Stimulated activated CD8-positive, alpha-beta memory T cell treated with anti-CD3 and anti-CD28 coated beads, Interleukin-12 subunit alpha, Interleukin-12 subunit beta, amount 100 ng/mL, for 1 hour (primary cell): Measurements from ENCODE around the gene ZIK1.

Experiments used
- DNase-seq: peaks from one replicate; pipeline ENCODE4 v3.0.0-alpha.2; 2020; ENCODE audit warnings: low read depth

ZIK1 gene

GRCh38 chr19:57583521-57584416, at the start of gene ZIK1:
Gene ZIK1 (plus strand): TSS chr19:57584145. CDS start chr19:57584357, 212 bp downstream.
- peak; percentile 80 for DNase-seq

DNA sequence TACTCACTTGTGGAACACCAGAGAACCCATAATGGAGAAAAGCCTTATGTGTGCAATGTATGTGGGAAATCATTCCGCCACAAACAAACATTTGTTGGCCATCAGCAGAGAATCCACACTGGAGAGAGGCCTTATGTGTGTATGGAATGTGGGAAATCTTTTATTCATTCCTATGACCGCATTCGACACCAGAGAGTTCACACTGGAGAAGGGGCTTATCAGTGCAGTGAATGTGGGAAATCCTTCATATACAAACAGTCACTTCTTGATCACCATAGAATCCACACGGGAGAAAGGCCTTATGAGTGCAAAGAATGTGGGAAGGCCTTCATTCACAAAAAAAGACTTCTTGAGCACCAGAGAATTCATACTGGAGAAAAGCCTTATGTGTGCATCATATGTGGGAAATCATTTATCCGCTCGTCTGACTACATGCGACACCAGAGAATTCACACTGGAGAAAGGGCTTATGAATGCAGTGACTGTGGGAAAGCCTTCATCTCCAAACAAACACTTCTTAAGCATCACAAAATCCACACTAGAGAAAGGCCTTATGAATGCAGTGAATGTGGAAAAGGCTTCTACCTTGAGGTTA, 45.9 kb upstream of the ZIK1 start:
- DNase-seq, result no peak

DNA sequence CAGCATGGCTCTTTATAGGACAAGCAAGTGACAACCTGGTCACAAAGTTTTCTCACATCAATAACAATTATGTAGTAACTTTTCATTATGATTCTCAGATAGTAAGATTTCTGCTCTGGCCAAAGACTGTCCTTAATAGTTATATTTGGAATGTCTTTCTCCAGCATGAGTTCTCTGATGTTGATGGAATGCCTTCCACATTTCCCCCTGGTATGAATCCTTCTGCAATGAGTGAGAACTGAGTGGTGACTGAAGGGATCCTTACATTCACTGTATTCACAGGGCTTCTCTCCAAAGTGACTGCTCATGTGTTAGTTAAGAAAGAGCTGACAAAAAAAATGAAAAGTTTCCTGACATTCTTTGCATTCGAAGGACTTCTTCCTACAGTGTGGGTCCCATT, 37.4 kb upstream of the ZIK1 start:
- DNase-seq, result no peak

- DNase-seq, result no peak
Observed at GRCh38 chr19:57552432-57552831, 31.5 kb upstream of the ZIK1 start.

DNA sequence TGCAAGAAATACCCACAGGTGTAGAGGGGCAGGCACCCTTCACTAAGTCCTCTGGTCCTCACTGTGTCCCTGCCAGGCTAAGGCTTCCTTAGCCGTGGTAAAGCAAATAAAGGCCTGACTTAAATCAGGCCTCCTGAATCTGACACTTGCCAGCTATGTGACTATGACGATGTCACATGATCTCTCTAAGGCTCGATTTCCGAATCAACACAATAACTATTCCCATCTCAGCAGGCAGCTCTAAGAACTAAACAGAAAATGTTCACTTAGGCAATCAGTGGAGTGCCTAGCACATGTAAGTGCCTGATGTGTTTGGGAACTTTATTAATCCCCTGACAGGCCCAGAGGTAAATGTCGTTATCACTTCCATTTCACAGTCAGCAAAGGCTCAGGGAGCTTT, 26.3 kb upstream of the ZIK1 start:
- DNase-seq, result no peak

DNA sequence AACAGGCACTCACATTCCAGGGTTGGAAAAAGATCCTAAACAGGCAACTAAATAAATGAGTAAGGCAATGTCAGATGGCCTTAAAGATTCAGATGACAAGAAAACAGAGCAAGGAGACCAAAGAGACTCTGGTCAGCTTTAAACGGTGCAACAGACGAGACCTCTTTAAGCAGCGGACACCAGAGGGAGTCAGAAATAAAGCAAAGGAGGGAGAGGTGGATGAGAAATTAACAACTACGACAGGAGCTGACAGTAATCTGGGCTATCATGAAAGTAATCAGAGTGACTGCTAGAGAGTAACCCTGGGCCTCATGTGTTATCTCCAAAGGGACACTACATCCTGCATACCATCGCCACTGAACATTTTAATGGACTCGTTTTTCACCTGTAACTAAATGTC, 25.4 kb upstream of the ZIK1 start:
- DNase-seq, result no peak

DNA sequence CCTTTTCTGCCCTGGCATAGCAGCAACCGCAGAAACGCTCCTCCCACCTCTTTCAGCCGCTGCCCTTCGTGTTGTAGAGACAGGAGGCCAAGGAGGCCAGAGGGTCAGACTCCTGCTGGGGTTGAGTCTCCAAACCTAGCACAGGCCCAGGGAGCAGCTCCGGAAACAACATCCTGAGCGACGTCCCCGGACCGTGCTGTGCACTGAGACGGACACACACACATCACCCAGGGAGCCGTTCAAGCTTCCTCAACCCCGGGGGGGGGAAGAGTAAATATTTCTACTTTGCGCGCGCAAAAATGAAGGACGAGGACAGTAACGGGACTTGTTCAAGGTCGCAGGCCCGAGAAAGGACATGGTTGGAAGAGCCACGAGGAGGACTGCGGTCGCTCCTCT, 24.9 kb upstream of the ZIK1 start:
- DNase-seq, result no peak

- peak; percentile 79 for DNase-seq
Observed at GRCh38 chr19:57559404-57560025, 24.4 kb upstream of the ZIK1 start, which contains the start of gene ZNF550. Gene ZNF550 (minus strand): TSS chr19:57559863. CDS start chr19:57559682, 181 bp downstream.

- no peak for DNase-seq
Observed at GRCh38 chr19:57560049-57560491, 23.9 kb upstream of the ZIK1 start.

- no peak for DNase-seq
Observed at GRCh38 chr19:57563547-57563946, 20.4 kb upstream of the ZIK1 start.

DNA sequence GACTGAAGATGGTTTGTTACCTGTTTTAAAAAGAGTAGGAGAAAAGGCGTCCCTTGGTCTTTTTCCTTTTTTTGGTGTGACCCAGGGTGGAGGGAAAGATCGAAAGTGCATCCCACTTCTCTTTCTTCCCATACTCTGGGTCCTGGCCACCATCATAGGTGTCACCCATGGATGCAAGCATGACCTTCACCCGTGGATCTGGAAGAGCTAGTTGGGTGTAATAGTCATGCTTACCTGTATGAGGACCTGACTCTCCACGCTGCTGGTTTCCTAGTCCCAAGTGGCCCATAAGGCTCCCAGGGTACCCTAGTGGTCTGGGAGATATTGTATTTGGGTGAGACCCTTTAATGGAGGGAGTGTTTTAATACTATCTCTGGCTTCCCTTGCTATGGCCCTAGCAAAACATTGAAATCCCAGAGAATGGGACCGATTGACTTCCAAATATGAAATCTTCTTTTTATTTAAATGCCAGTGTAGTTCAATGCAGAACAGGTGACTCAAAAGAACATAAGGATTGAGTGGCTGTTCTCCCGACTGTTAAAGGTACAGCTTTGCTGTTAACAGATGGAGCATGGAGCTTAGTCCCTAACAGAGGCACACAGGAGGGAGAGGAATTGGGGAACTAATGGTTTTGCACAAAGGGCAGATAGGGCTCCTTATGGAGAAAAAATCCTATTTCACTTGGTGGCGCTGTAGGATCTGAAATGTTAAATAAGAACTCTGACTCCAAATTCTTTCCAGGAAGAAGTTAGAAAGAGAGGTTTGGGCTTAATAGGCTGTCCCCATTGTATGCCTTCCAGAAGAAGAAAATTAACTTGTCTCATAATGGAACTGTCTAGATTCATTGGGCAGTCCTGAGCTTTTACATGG, 17.3 kb upstream of the ZIK1 start:
- no peak for DNase-seq

GRCh38 chr19:57570707-57571106, 13.2 kb upstream of the ZIK1 start:
- no peak for DNase-seq

- DNase-seq, result no peak
Observed at GRCh38 chr19:57572415-57572947, 11.5 kb upstream of the ZIK1 start.

- no peak for DNase-seq
Observed at GRCh38 chr19:57576661-57577060, 7.3 kb upstream of the ZIK1 start.

GRCh38 chr19:57578487-57579205, 5.3 kb upstream of the ZIK1 start, which contains the start of gene ZNF416:
Gene ZNF416 (minus strand): TSS chr19:57578911. CDS start chr19:57578704, 207 bp downstream.
- peak; percentile 93 for DNase-seq

DNA sequence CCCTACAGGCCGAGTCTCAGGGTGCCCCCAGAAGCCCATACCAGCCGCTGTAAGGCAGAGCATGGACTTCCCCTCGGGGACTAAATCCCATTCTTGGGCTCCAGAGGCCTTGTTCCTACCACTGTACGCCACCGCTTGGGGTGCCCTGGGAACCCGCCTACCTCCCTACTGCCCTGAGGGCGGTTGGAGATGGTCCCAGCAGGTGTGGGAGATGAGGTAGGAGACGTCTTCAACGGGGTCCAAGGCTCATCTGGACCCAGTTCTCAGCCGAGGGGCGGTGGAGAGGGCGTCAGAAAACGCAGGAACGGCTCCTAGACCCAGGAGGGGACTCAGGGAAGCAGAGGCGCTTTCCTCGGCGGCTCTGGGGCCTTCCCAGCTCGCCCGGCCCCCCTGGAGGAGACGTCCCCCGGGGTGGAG, 833 bp upstream of the ZIK1 start:
- DNase-seq, result no peak

- no peak for DNase-seq
Observed at GRCh38 chr19:57587529-57587928, 3.6 kb downstream of the ZIK1 start.

DNA sequence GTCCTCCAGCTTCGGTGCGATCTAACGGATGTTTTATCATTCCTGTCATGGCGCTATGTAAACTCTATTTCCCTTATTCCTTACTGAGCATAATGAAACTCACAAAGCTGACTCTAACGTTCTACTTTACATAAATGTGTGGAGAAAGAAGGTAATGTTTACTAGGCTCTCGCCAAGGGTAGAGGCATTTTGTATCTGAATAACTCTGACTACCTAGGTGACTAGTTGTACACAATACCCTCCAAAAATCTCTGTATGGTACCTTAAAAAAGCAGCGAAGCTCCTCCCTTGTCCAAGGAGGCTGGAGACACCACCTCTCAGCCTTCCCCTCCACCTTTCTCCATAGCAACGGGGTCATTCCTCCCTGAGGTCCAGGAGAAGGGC, 15.4 kb downstream of the ZIK1 start:
- DNase-seq, result no peak

GRCh38 chr19:57599761-57600383, 15.9 kb downstream of the ZIK1 start, which contains the start of gene ZNF530:
Gene ZNF530 (plus strand): TSS chr19:57599885. CDS start chr19:57604346, 4,461 bp downstream.
- DNase-seq, result peak; percentile 76

GRCh38 chr19:57606931-57607330, 23.0 kb downstream of the ZIK1 start:
- no peak for DNase-seq
